ENCODE data around the gene MRPL2. TPM values are rescaled to one million over a fixed set of nuclear protein-coding genes. Genes with fewer than 3 reads are reported as not detected.

Gene MRPL2
- total and polyA plus RNA-seq, 2 donors (not counting 1 experiment from before 2014, with no cell fraction given) = 45.6 to 52.8 TPM

GRCh38 chr6:43089874-43090558 is 30.8 kb upstream of the MRPL2 start:
- H3K27me3 Mint-ChIP-seq = no peaks in the 10 kb centered on the region
- POLR2A ChIA-PET = no interaction called here
- Histone ChIP-seq H3K36me3 (replicated peaks in 1 of 2; ENCODE audit: control extremely low read depth in 1 of 2, control insufficient read depth in 1 of 2, extremely low read depth in 1 of 2, insufficient read depth in 2 of 2, low read length in 1 of 2) (no peaks in the 10 kb centered on the region), H2AFZ (ENCODE audit: insufficient read depth, low read depth, low read length, poor library complexity, severe bottlenecking) (no peak overlapping the region), H3K9me3 (ENCODE audit: control extremely low read depth in 1 of 3, control insufficient read depth in 2 of 3, insufficient read depth in 1 of 3, low read length in 2 of 3) (no peaks in the 10 kb centered on the region), H3K9ac (ENCODE audit: low read length) (no peak overlapping the region), H3K4me1 (ENCODE audit: control insufficient read depth in 2 of 2, insufficient read depth in 2 of 2, low read length in 2 of 2) (no peaks in the 10 kb centered on the region), H3K4me3 (ENCODE audit: control extremely low read depth in 1 of 5, extremely low read depth in 1 of 5, insufficient read depth in 1 of 5, low read depth in 2 of 5, low read length in 4 of 5) (no peak overlapping the region), H3K27me3 (replicated peaks in 1 of 4; ENCODE audit: control extremely low read depth in 1 of 4, control insufficient read depth in 3 of 4, insufficient read depth in 4 of 4, low read length in 3 of 4) (no peaks in the 10 kb centered on the region), H3K27ac (ENCODE audit: low read length in 2 of 2) (no peak overlapping the region), H3K79me2 (ENCODE audit: control insufficient read depth, insufficient read depth, low read length) (no peaks in the 10 kb centered on the region), H3K4me2 (replicated peaks; ENCODE audit: low read depth, low read length, poor library complexity, severe bottlenecking) (no peak overlapping the region), H4K20me1 (ENCODE audit: control insufficient read depth, insufficient read depth, low read length, poor library complexity, severe bottlenecking) (no peaks in the 10 kb centered on the region)
- CTCF ChIA-PET = interaction anchor here (0.6 to 1.5 kb wide), 2 partner anchors 11 to 1162 kb away, joined by 3 read pairs; no protein-coding TSS in a partner anchor
- H3K9me3 Mint-ChIP-seq (ENCODE audit: insufficient read depth) = no peaks in the 10 kb centered on the region
- no peak overlapping the region for H3K27ac Mint-ChIP-seq
- H3K4me1 Mint-ChIP-seq = no peaks in the 10 kb centered on the region
- no peak for ATAC-seq (ENCODE audit: low read depth)
- TF ChIP-seq EZH2 (IDR thresholded peaks at IDR 0.05; ENCODE audit: borderline replicate concordance, insufficient read depth, low read depth, low read length, poor library complexity, severe bottlenecking) = no peak
- no peak for TF ChIP-seq CTCF (IDR thresholded peaks at IDR 0.05)
- H3K4me3 Mint-ChIP-seq = no peak overlapping the region
- intact Hi-C loops (cut with micrococcal nuclease) = no loop called here
- DNase-seq = no peak
- 94% methylated on average over 6 of the region's 8 CpGs for WGBS (ENCODE audit: insufficient coverage)

- ATAC-seq (ENCODE audit: low read depth) (no peak), DNase-seq (no peak)
- Mint-ChIP-seq H3K4me1 (no peaks in the 10 kb centered on the region), H3K9me3 (ENCODE audit: insufficient read depth) (no peaks in the 10 kb centered on the region), H3K27me3 (peaks cover 2% of the 10 kb centered on the region), H3K27ac (no peak overlapping the region), H3K4me3 (no peak overlapping the region)
- ChIA-PET POLR2A (no interaction called here), CTCF (interaction anchor here (0.6 to 1.5 kb wide), 2 partner anchors 11 to 20 kb away, joined by 3 read pairs; no protein-coding TSS in a partner anchor)
- H3K79me2 ChIP-seq (ENCODE audit: control insufficient read depth, insufficient read depth, low read length) = no peaks in the 10 kb centered on the region
- WGBS (ENCODE audit: insufficient coverage) = no CpG with 5 or more reads among the region's 4 CpGs
- no peak overlapping the region for H3K27ac ChIP-seq (ENCODE audit: low read length in 2 of 2)
- TF ChIP-seq EZH2 (IDR thresholded peaks at IDR 0.05; ENCODE audit: borderline replicate concordance, insufficient read depth, low read depth, low read length, poor library complexity, severe bottlenecking) = no peak
- TF ChIP-seq CTCF (IDR thresholded peaks at IDR 0.05) = no peak
- no peaks in the 10 kb centered on the region for H4K20me1 ChIP-seq (ENCODE audit: control insufficient read depth, insufficient read depth, low read length, poor library complexity, severe bottlenecking)
- H3K9me3 ChIP-seq (ENCODE audit: control extremely low read depth in 1 of 3, control insufficient read depth in 2 of 3, insufficient read depth in 1 of 3, low read length in 2 of 3) = no peaks in the 10 kb centered on the region
- no peaks in the 10 kb centered on the region for H3K27me3 ChIP-seq (replicated peaks in 1 of 4; ENCODE audit: control extremely low read depth in 1 of 4, control insufficient read depth in 3 of 4, insufficient read depth in 4 of 4, low read length in 3 of 4)
- H3K4me2 ChIP-seq (replicated peaks; ENCODE audit: low read depth, low read length, poor library complexity, severe bottlenecking) = no peak overlapping the region
- H3K36me3 ChIP-seq (replicated peaks in 1 of 2; ENCODE audit: control extremely low read depth in 1 of 2, control insufficient read depth in 1 of 2, extremely low read depth in 1 of 2, insufficient read depth in 2 of 2, low read length in 1 of 2) = no peaks in the 10 kb centered on the region
- intact Hi-C loops (cut with micrococcal nuclease) = no loop called here
- no peak overlapping the region for H3K9ac ChIP-seq (ENCODE audit: low read length)
- no peak overlapping the region for H3K4me3 ChIP-seq (ENCODE audit: control extremely low read depth in 1 of 5, extremely low read depth in 1 of 5, insufficient read depth in 1 of 5, low read depth in 2 of 5, low read length in 4 of 5)
- H2AFZ ChIP-seq (ENCODE audit: insufficient read depth, low read depth, low read length, poor library complexity, severe bottlenecking) = no peak overlapping the region
- no peaks in the 10 kb centered on the region for H3K4me1 ChIP-seq (ENCODE audit: control insufficient read depth in 2 of 2, insufficient read depth in 2 of 2, low read length in 2 of 2)
Observed at GRCh38 chr6:43089467-43089866, 30.2 kb upstream of the MRPL2 start.

Measured in B cell (primary cell).